GM18873 (cell line): ENCODE measurements around the gene ACTR3C.
"Not testable (repeated sequence)": the region's sequence is repeated elsewhere in the genome, so short reads cannot be mapped to it uniquely, and the experiment has no call there.

Experiments
- ATAC-seq: cut with Tn5 transposase; IDR thresholded peaks from one replicate; pipeline ENCODE4 v1.9.1; 2021; ENCODE audit warnings: mild to moderate bottlenecking, moderate library complexity, moderate number of reproducible peaks; ENCODE audit not compliant: unreplicated experiment, low FRiP score

The ACTR3C gene

DNA sequence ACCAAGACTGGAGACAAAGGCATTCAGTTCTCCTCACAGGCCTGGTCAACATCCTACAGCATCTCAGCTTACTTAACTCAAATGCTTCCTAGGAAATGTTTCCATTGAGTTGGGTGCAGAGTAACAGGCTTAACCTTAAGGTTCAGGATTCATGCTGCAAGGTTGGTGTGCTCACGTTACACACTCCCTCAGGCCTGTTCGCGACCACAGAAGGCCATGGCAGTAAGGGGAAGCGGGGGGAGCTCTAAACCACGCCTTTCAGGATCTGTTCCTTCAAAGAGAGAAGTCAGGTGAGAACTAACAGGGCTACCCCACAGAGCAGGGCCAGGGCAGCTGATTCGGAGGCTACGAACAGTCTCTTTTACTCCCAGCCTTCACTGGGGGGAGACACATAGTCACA lies 35.5 kb downstream of the ACTR3C start:
- not testable (repeated sequence) for ATAC-seq

DNA sequence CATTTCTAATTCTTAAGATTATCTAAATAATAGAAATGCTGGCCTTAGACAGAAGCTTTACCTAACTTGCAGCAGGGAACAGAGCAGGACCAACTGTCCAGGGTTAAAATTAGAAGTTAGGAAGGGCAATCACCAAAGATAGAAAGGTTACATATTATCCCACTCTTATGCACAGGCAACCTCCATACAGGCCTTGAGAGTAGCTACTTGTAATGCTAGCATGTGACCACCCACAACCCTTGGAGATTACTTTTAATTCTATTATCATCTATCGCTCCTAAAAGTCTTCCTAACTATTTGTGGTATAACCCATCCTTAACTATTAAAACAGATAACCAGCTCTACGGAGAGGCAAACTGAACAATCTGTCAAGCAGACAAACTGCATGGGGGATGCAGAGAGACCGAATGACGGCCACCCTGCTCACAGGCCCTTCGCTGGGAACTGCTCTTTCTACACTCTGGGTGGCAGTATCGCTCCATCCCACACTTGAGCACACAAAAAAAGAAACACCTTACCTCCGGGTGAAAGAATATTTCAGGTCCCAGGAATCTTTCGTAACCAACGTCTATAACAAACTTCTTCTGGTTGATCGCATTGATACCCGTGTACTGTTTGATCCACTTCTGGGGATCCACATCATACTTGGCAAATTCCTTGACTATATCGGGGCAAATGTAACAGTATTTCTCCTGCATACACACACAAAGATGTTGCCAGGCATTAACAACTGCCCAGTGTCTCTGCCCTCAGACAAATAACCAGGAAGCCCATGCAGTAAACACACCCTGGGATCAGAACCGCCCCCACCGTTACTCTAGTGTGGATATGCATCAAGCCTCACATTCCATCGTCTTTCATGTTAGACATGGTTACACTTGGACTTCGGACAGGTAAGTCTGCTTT lies 37.2 kb downstream of the ACTR3C start:
- not testable (repeated sequence) for ATAC-seq

DNA sequence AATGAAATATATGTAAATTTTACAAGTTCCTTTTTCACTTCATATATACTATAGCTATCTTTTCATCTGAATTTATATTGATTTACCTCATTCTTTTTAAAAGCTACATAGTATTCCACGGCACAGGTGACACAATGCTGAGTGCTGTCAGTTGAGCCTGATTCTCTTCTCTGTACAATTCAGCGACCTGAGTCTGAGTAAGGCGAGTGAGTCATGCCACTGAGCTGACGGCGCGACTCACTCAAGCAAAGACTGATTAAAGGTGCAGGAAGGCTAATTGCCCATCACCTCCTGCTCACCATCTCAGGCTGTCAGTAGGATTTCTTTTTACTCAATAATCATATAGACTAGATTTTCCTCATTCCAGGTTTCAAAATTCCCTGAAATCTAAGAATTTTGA lies 39.7 kb downstream of the ACTR3C start:
- ATAC-seq, result not testable (repeated sequence)

DNA sequence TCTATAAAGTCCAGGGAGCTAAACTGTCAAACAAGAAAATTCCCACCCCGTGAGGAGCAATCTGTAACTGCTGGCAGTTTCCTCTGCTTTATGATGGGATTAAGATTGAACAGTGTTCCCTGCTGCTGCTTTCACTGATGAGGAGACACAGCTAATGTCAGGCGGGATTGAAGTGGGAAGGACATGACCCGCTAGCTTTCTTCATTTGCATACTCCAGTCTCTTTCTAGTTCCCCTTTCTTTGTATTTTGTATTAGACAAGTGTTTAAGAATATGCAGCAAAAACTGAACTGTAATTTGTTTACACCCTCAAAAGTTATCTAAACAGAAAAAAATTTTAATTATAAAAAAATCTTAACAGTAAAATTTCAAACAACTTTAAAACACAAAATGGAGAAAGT lies 40.2 kb downstream of the ACTR3C start:
- not testable (repeated sequence) for ATAC-seq

DNA sequence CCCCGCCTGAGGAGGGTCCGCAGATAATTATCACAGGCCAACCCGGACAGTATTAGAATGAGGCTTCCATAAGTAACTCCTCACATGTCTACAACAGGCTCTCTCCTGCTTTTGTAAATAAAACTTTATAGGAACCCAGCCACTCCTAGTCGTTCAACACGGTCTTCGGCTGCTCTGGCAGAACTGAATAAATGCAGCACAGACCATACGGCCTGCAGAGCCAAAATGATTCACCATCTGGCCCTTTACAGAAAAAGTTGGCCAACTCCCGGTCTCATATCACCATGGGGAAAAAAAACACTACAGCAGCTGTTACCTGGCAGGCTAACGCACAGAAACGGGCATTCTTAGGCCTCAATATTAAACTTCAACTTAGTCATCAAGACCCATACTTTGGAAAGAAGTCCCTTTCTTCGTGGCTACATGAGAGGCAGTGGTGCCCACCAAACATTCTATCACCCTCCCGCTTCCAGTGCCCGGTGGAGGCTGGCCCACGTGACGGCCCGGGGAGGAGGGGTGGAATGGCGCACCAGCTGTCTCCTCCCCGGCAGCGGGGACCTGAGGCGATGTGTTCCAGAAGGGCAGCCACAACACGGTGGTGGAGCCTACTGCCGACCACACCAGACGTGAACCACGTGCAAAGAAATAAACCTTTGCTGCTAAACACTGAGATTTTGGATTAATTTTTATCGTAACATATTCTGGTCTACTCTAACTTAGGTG lies 41.5 kb downstream of the ACTR3C start:
- ATAC-seq, result not testable (repeated sequence)

DNA sequence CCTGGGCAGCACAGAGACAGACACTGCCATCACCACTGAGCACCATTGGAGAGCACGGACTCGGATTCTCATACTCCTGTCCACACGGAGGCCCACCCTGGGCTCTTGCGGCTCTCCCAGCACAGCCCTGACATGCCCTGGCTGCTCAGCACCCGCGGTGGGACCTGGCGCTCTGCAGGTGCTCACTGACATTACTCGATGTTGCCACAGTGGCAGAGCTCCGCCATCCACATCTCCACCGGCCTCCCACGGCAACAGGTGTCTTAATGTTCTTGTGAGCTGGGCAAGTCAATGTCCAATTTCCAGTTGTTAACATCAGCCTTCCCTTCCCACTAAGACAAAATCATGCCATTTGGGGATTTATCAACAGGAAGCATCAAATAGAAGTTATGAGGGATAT lies 45.0 kb downstream of the ACTR3C start:
- not testable (repeated sequence) for ATAC-seq

DNA sequence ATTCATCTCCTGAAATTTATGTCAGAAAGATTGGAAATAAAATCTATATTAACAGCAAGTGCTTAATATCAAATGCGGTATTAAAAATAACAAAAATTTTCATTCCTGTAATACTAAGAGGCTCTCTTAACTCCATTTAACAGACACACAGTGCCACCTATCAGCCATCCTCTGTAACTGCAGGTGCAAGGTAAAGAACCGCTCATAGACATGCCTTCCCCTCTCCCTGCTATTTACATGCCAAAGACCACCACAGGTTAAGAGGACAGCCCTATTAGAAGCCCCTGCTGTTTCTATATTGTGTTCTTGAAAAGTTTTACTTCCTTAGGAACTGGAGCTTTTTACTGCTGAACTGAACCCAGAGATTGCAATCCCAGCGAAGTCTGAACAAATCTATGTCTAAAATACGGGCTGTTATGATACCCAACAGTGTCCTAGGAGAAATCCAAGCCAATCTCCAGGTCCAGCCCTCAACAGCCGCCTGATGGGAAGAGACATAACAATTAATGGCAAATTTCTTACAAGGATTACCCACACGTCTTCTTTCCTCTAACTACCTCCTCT lies 47.1 kb downstream of the ACTR3C start:
- ATAC-seq, result not testable (repeated sequence)

DNA sequence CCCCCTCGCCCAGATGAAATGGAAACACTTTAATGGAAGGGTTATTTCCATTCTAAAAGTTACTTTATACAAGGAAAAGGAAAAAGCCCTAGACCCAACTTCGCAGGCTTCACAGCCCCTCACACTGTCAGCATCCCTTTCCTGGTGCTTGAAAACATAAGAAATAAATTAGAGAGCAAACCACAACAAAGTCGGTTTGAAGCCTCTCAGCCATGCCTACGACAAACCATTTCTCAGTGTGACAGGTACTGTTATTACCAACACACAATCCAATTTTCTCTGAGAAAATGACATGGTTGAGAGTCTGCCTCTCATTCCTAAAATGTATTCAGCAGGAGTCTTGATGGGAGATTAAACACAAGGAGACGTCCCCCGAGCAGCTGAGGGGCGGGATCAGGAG lies 51.4 kb downstream of the ACTR3C start:
- ATAC-seq, result not testable (repeated sequence)

DNA sequence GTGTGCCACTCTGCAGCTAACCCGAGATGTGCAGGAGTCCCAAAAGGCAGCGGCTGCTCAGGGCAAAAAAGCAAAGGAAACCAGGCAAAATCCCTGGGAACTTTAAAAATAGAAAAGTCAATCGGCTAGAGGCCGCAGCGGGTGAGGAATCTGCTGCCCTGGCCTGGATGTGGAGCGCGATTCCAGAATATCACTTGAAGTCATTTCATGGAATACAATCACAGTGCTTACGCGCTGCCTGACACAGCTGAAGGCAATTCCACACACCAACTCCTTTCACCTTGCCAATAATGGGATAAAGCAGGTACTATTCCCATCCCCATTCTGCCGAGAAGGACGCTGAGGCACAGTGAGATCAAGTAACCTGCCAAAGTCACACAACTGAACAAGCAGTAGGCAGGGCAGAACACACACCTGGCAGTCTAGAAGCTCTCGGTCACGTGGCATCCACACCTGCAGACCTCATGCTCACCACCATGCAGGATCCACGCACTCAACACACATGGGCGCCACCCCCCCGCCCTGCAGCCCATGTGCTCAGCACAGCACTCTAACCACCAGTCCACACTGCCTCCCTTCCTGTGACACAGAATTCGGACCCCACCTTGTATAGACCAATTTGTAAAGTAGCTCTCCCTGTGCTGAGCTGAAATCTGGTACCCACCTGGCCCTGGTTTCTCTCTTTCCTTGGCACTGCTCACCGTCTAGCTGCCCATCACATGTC lies 53.1 kb downstream of the ACTR3C start:
- not testable (repeated sequence) for ATAC-seq

DNA sequence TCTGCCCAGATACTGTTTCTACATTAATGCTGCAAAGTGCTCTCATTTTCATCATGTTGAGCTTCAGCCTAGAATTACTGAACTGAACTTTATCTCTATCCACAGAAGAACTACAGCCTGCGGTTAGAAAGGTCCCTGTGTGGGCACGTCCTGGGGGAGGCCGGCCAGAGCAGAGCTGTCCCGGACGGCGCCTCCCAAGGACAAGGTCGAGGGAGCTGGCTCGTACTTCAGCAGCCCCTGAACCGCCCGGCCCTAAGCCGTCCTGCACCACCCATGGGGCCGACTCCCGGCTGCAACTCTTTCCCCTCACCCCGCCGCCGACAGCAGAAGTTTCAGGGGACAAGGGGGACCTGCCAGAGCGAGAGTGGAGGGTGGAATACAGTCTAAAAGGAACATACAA lies 54.5 kb downstream of the ACTR3C start:
- not testable (repeated sequence) for ATAC-seq

DNA sequence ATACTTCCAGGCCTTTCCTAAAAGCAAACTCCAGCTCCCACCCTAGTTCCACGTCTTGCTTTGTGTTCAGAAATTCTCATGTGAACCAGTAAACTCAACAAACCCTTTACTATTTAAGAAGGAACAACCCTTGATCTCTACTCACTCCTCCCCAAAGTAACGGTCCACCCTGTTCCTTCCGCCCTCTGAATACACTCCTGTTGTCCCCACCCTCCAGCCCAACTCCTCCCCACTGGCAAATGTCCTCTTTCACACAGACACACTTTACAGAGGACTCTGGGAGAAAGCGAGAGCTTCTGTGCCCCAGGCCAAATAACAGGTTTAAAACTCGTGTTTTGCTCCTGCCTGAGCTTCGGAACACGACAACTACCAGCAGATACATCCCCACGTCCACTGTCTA lies 55.1 kb downstream of the ACTR3C start:
- not testable (repeated sequence) for ATAC-seq

DNA sequence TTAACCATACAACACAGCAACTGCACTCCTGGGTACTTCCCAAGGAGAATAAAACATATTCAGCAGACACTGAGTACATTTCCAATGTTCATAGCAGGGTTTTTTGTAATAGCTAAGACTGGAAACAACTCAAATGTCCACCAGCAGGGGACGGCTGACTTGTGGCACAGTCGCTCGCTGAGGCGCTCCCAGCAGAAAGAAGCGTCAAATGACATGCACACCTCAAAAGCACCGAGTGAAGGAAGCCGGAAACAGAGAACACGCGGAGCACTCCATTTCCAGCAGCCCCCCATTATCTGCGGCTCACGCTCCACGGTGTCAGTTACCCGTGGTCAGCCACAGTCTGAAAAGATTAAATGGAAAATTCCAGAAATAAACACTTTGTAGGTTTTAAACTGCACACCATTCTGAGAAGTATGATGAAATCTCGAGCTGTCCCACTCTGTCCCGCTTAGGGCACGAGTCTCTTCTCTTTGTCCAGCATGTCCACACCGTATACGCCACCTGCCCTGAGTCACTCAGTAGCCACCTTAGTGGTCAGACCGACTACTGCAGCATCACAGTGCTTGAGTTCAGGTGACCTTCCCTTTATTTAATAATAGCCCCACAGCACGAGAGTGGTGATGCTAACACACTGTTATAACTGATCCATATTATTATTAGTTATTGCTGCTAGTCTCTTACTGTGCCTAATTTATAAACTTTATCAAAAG lies 56.2 kb downstream of the ACTR3C start:
- not testable (repeated sequence) for ATAC-seq

DNA sequence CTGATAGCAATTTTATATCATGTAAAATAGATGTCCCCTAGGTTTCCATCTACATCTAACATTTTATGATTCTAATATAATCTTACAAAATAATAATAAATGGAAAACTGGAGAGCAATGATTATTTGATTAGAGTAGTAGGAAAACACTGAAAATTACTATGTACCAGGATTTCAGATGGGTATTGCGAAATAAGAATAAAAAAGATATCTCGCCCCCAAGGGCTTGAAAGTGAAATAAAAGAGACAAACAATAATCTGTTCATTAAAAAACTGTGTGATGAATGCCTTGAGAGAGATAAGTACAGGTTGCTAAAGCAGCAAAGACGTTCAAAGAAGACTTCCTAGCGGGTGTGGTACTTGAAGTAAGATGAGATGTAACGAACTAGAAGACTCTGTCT lies 60.7 kb downstream of the ACTR3C start:
- ATAC-seq, result not testable (repeated sequence)

DNA sequence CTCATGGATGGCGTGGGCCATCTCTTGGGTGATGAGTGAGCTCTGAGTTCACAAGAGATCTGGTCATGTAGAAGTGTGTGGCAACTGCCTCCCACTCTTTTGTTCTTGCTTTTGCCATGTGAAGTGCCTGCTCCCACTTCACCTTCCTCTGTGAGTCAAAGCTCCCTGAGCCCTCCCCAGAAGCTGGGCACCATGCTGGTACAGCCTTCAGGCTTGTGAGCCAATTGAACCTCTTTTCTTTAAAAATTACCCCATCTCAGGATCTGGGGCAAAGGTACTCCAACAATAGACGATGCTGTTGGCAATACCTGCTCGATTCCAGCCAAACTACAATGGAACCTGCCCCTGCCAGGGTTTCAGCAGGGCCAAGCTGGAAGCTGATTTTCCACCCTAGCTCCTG lies 75.6 kb downstream of the ACTR3C start:
- ATAC-seq, result not testable (repeated sequence)

DNA sequence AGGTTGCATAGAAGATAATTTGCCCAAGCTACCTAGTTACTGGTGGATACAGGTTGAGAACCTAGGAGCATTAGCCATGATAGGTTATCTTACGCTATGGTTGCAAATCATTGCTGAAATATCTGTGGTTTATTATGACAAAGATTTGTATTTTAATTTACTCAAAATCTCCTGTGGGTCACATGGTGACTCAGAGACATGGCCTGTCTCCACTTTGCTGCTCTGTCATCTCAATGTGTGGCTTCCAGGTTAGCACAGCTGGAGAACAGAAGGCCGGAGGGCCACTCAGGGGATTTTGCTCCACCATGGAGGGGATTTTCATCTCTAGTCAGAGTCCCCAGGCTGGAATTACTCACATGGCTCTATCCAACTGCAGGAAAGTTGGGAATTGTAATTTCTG lies 78.1 kb downstream of the ACTR3C start:
- not testable (repeated sequence) for ATAC-seq

DNA sequence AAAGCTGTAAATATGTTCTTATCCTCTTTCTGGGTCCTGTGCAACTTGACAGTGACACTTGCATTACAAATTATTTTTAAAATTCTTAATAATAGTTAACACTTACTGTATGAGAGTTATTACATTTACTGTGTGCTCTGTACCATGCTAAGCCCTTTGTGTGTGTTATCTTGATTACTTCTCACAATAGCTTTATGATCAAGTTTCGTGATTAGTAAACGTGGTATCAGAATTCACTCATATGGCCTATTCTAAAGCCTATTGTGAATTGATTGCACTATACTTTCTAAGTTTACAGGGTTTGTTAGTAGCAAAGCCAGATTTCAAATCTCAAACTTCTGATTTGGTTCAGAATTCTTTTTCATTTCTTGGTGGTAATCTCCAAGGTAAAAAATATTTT lies 80.4 kb downstream of the ACTR3C start:
- not testable (repeated sequence) for ATAC-seq

DNA sequence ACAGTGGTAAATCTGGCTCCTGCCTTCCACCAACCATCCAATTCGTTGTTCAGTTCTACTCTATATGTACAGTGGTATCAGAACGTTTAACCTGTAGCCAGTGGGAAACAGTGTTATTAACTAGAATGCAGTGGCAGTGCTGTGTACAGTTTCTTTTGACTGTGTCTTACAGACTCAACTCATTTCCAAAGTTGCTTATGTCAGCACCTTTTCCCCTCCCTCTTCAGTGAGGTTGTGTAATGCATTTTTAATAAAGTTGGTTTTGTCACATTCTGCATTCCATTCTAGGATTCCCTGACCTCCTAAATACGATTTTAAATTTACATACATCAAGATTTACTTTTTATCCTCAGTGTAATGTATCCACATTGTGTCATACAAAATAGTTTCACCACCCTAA lies 97.9 kb downstream of the ACTR3C start:
- not testable (repeated sequence) for ATAC-seq

DNA sequence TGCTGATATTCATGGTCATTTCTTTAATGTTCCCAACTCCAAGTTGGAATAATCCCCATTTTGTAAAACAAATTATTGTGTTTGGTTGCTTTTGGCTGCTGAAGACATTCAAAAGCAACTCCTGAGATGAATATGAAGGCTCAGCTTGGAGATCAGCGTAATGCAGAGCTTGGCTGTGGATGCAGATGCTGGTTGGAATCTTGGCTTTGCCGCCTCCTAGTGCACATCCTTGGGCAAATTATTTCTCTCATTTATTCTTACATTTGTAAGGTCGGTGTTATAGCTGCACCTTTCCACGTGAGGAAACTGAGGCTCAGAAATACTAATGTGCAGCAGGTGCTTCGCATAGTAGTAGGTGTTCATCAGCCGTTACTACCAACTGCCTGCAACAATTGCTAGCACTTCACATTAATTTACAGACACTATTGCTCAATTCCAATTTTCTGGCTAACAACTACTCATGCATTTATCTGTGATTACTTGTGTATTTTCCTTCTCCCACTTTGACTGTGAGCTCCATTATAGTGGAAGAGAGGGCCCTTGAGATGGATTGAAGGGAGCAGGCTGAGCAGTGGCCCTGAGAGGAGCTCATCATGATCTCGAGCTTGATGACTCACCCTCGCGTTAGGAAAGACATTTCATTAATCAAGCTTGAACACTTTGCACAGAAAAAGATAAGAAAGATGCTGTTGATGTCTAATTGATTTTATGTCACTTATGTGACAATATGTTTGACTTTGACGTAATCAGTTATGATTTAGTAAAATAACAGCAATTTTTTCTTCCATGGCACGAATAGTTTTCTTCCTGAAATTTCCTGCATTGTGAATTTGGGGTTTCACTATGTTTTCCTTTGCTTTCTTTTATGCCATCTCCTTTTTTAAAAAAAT lies 101.0 kb downstream of the ACTR3C start:
- not testable (repeated sequence) for ATAC-seq

DNA sequence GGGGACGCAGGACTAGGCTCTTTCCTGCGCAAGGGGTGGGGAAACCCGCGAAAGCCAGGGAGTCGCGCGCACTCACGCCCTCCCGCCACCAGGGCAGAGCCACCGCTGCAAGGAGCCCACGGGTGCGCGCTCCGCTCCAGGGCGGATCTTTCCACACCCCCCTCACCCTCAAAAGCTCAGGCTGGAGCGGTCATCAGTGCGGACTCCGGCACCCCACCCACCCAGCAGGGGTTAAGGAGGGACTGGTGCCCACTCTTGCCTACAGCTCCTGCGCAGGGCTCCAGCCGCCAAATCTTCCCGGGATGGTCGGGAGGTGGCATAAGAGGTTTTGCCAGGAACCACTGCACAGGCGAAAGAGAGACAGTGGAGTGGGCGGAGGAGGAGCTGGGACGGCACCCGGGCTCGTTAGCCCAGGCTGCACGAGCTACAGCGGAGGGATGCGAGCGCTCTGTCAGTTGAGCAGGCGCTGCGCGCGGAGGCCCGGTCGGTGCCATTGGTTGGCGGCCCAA lies 102.6 kb downstream of the ACTR3C start:
- ATAC-seq, result not testable (repeated sequence)
